Right lobe of liver (tissue), 4 donors: ENCODE data around the gene KLC1.

Source experiments
- POLR2A ChIP-seq: fragments of 450-650 bp; IDR thresholded peaks from one replicate; pipeline ENCODE4 v1.6.1; 2017; ENCODE audit warnings: antibody characterized with exemption, mild to moderate bottlenecking
- TF ChIP-seq, protein P1 (sequence below), 4 donors: fragments of 200-600 bp in 3 of 4; fragments of 450-650 bp in 1 of 4; IDR thresholded peaks; one replicate each; pipeline versions ENCODE4 v1.5.1 to v1.8.0; 2016 to 2022; ENCODE audit warnings: antibody characterized with exemption in 4 of 4, mild to moderate bottlenecking in 2 of 4
- donor health status: DM: no; HTN: no; CAD: no.
- donor health status: DM: no; HTN: no; CAD: no.
- donor health status: DM: no; HTN: yes; CAD: no.

DNA sequence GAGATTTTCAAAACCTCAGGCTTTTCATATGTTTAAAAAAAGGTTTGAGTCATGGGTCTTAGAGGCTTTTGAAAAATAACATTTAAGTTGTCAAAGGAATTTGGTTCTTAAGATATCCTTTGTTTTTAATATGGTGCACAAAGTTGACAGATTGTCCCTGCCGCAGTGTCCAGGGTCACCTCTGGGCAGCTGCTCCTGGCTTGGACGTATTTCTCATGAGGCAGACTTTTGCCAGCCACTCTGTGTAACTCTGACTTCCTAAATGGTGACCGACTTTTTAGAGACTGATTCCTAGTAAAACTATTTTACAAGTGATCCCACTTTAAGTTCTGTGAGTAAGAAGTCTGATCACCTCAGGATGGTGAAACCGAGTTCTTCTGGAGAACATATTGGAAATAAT is 58.7 kb downstream of the KLC1 start:
- TF ChIP-seq, protein P1, sequence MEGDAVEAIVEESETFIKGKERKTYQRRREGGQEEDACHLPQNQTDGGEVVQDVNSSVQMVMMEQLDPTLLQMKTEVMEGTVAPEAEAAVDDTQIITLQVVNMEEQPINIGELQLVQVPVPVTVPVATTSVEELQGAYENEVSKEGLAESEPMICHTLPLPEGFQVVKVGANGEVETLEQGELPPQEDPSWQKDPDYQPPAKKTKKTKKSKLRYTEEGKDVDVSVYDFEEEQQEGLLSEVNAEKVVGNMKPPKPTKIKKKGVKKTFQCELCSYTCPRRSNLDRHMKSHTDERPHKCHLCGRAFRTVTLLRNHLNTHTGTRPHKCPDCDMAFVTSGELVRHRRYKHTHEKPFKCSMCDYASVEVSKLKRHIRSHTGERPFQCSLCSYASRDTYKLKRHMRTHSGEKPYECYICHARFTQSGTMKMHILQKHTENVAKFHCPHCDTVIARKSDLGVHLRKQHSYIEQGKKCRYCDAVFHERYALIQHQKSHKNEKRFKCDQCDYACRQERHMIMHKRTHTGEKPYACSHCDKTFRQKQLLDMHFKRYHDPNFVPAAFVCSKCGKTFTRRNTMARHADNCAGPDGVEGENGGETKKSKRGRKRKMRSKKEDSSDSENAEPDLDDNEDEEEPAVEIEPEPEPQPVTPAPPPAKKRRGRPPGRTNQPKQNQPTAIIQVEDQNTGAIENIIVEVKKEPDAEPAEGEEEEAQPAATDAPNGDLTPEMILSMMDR (IDR thresholded peaks at IDR 0.05), result no peak
- no peak for TF ChIP-seq POLR2A
